Measurements from ENCODE around the gene DLG2.
"Not testable (repeated sequence)": the region's sequence is repeated elsewhere in the genome, so short reads cannot be mapped to it uniquely, and the experiment has no call there.

DNA sequence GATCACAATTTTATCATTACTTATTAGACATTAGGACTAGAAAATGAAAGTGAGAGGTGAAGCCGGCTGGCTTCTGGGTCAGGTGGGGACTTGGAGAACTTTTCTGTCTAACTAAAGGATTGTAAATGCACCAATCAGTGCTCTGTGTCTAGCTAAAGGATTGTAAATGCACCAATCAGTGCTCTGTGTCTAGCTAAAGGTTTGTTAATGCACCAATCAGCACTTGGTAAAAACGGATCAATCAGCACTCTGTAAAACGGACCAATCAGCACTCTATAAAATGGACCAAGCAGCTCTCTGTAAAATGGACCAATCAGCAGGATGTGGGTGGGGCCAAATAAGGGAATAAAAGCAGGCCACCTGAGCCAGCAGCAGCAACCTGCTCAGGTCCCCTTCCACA, 20.9 kb downstream of the DLG2 start:
- not testable (repeated sequence) for TF ChIP-seq CTCF, POLR2A (IDR thresholded peaks at IDR 0.05)
